ENCODE measurements around the gene HMG20A.

DNA sequence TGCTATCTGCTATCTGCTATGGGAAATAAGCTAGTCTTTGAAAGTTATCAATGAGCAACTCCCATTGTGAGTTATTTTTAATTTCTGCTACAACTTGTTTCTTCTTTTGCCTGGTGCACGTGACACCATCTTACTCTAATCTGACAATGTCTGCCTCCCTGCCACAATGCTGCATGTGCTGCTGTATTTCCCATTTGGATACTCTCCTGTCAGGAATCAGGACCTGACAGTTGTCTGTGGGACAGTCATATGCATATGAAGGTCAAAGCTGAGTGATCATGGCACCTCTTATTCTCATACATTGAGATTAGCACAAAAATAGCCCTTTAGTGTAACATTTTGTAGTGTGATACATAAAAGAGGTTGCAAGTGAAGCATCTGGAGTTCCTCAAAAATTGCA lies 45.8 kb downstream of the HMG20A start:
- TF ChIP-seq EP300 (IDR thresholded peaks at IDR 0.05) (no peak), POLR2A (IDR thresholded peaks at IDR 0.05; ENCODE audit: low read depth) (no peak)
- TF ChIP-seq, protein P1, sequence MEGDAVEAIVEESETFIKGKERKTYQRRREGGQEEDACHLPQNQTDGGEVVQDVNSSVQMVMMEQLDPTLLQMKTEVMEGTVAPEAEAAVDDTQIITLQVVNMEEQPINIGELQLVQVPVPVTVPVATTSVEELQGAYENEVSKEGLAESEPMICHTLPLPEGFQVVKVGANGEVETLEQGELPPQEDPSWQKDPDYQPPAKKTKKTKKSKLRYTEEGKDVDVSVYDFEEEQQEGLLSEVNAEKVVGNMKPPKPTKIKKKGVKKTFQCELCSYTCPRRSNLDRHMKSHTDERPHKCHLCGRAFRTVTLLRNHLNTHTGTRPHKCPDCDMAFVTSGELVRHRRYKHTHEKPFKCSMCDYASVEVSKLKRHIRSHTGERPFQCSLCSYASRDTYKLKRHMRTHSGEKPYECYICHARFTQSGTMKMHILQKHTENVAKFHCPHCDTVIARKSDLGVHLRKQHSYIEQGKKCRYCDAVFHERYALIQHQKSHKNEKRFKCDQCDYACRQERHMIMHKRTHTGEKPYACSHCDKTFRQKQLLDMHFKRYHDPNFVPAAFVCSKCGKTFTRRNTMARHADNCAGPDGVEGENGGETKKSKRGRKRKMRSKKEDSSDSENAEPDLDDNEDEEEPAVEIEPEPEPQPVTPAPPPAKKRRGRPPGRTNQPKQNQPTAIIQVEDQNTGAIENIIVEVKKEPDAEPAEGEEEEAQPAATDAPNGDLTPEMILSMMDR (IDR thresholded peaks at IDR 0.05), result no peak
